ENCODE measurements around the gene PTPRU. TPM values are rescaled to one million over a fixed set of nuclear protein-coding genes. Genes with fewer than 3 reads are reported as not detected.
"Not testable (repeated sequence)": the region's sequence is repeated elsewhere in the genome, so short reads cannot be mapped to it uniquely, and the experiment has no call there.

Gene PTPRU
- total RNA-seq, 1 donor from 2014 or later: 19.0 TPM

GRCh38 chr1:29298246-29298645 lies 61.9 kb downstream of the PTPRU start:
- TF ChIP-seq, protein P1, sequence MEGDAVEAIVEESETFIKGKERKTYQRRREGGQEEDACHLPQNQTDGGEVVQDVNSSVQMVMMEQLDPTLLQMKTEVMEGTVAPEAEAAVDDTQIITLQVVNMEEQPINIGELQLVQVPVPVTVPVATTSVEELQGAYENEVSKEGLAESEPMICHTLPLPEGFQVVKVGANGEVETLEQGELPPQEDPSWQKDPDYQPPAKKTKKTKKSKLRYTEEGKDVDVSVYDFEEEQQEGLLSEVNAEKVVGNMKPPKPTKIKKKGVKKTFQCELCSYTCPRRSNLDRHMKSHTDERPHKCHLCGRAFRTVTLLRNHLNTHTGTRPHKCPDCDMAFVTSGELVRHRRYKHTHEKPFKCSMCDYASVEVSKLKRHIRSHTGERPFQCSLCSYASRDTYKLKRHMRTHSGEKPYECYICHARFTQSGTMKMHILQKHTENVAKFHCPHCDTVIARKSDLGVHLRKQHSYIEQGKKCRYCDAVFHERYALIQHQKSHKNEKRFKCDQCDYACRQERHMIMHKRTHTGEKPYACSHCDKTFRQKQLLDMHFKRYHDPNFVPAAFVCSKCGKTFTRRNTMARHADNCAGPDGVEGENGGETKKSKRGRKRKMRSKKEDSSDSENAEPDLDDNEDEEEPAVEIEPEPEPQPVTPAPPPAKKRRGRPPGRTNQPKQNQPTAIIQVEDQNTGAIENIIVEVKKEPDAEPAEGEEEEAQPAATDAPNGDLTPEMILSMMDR (IDR thresholded peaks at IDR 0.05; ENCODE audit: unreplicated experiment): no peak
- Mint-ChIP-seq H3K4me3 (ENCODE audit: unreplicated experiment) (no peak overlapping the region), H3K27ac (ENCODE audit: unreplicated experiment) (no peak overlapping the region), H3K9me3 (ENCODE audit: unreplicated experiment) (no peaks in the 10 kb centered on the region), H3K27me3 (ENCODE audit: unreplicated experiment) (peaks cover 4% of the 10 kb centered on the region), H3K36me3 (ENCODE audit: low read depth, unreplicated experiment) (peaks cover 7% of the 10 kb centered on the region), H3K4me1 (ENCODE audit: unreplicated experiment) (no peaks in the 10 kb centered on the region)
- DNase-seq (ENCODE audit: low spot score): no peak

DNA sequence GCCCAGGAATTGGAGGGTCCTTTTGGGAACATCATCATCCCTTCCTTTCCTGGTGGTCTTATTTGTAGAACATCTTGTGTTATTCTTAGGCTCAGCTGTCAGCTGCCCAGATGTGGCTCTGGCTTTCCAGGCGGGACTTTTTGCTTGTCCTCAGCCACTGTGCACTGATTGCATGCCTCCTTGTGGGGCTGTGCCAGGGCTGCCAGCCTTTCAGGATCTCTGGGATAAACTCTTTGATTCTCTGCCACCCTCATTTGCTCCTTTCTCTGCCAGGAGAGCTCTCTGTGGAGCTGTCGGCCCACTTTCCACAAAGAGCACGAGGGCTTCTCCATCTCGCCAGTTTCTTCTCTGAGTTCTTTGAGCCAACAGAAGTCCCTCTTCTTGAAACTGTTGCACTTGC lies 63.1 kb downstream of the PTPRU start:
- no peak for DNase-seq (ENCODE audit: low spot score)

DNA sequence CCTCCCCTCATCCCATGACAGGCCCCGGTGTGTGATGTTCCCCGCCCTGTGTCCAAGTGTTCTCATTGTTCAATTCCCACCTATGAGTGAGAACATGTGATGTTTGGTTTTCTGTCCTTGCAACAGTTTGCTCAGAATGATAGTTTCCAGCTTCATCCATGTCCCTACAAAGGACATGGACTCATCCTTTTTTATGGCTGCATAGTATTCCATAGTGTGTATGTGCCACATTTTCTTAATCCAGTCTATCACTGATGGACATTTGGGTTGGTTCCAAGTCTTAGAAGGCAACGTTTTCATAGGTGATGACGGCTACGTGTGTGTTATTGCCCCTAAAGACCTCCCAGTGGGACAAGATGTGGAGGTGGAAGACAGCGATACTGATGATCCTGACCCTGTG lies 65.4 kb downstream of the PTPRU start:
- not testable (repeated sequence) for DNase-seq (ENCODE audit: low spot score); H3K4me1 Mint-ChIP-seq (ENCODE audit: unreplicated experiment); H3K9me3 Mint-ChIP-seq (ENCODE audit: unreplicated experiment); H3K27ac Mint-ChIP-seq (ENCODE audit: unreplicated experiment); H3K27me3 Mint-ChIP-seq (ENCODE audit: unreplicated experiment); H3K4me3 Mint-ChIP-seq (ENCODE audit: unreplicated experiment)
- peaks cover 17% of the 10 kb centered on the region for H3K36me3 Mint-ChIP-seq (ENCODE audit: low read depth, unreplicated experiment)

More for the DNA sequence above, 63.1 kb downstream of the PTPRU start:
- Mint-ChIP-seq H3K9me3 (ENCODE audit: unreplicated experiment) (no peaks in the 10 kb centered on the region), H3K4me3 (ENCODE audit: unreplicated experiment) (no peak overlapping the region), H3K27ac (ENCODE audit: unreplicated experiment) (no peak overlapping the region), H3K27me3 (ENCODE audit: unreplicated experiment) (peaks cover 3% of the 10 kb centered on the region), H3K36me3 (ENCODE audit: low read depth, unreplicated experiment) (peaks cover 13% of the 10 kb centered on the region), H3K4me1 (ENCODE audit: unreplicated experiment) (no peaks in the 10 kb centered on the region)
- TF ChIP-seq, protein P1 (IDR thresholded peaks at IDR 0.05; ENCODE audit: unreplicated experiment): no peak

DNA sequence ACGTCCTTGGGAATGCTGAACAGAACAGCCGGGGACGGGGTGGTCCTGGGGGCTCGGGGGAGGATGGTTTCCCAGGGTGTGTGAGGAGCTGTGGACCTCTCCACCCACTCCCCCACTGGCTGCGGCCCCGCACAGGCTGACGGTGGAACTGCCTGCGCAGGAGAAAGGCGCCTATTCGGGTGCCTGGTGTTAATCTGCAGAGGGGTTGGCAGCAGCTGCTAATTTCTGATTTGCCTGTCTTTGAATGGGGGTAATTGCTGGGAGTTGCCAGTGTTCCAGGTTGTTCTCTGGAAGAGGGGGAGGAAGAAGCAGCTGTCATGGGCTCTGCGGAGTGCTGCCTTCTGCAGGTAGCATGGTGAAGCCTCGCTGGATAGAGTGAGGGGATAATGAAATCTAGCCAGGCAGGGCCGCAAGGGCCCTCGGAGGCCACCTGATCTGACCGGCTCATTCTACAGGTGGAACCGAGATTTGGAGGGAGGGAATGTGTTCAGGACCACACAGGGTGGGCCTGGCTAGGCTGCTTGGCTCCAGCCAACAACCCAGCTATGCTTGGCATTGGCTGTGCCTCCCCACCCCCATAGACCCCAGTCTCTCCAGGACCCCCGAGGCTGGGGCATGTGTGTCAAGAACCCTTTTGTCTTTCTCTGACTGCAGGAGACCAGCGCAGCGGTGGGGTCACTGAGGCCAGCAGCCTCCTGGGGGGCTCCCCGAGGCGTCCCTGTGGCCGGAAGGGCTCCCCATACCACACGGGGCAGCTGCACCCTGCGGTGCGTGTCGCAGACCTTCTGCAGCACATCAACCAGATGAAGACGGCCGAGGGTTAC lies 67.1 kb downstream of the PTPRU start:
- peaks cover 16% of the 10 kb centered on the region for H3K36me3 Mint-ChIP-seq (ENCODE audit: low read depth, unreplicated experiment)
- TF ChIP-seq, protein P1 (IDR thresholded peaks at IDR 0.05; ENCODE audit: unreplicated experiment): no peak
- no peaks in the 10 kb centered on the region for H3K4me1 Mint-ChIP-seq (ENCODE audit: unreplicated experiment)
- DNase-seq (ENCODE audit: low spot score): no peak
- H3K27ac Mint-ChIP-seq (ENCODE audit: unreplicated experiment): no peak overlapping the region
- H3K4me3 Mint-ChIP-seq (ENCODE audit: unreplicated experiment): no peak overlapping the region
- H3K9me3 Mint-ChIP-seq (ENCODE audit: unreplicated experiment): no peaks in the 10 kb centered on the region
- peaks cover 2% of the 10 kb centered on the region for H3K27me3 Mint-ChIP-seq (ENCODE audit: unreplicated experiment)

DNA sequence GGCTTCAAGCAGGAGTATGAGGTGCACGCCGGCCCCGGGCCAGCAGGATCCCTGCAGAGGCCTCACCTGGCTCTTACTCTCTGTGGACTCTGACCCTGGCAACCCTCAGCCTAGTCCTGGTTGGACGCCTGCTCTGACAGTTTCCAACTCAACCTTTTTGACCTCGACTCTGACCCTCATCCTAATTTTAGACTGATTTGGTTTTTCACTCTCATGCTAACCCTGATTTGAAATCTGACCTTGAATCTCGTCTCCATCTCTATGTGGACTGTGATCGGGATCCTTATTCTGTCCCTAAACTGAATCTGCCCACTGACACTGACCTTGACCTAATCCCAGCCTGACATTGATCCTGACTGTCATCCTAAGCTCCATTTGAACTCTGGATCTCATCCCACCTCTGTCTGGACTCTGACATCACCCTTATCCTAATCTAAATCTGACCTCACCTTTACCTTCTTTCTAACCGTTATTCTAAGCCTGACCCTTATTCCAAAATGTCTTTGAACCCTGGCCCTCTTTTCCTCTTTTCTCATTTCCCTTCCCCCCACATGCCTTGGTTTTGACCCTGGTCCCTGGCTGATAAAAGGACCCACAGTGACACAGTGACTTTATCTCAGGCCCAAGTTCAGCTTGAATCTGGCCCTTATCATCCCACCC lies 67.8 kb downstream of the PTPRU start:
- no peak for DNase-seq (ENCODE audit: low spot score)
- H3K27me3 Mint-ChIP-seq (ENCODE audit: unreplicated experiment): peaks cover 4% of the 10 kb centered on the region
- no peak overlapping the region for H3K27ac Mint-ChIP-seq (ENCODE audit: unreplicated experiment)
- H3K4me3 Mint-ChIP-seq (ENCODE audit: unreplicated experiment): no peak overlapping the region
- peaks cover 16% of the 10 kb centered on the region for H3K36me3 Mint-ChIP-seq (ENCODE audit: low read depth, unreplicated experiment)
- TF ChIP-seq, protein P1 (IDR thresholded peaks at IDR 0.05; ENCODE audit: unreplicated experiment): no peak
- no peaks in the 10 kb centered on the region for H3K4me1 Mint-ChIP-seq (ENCODE audit: unreplicated experiment)
- no peaks in the 10 kb centered on the region for H3K9me3 Mint-ChIP-seq (ENCODE audit: unreplicated experiment)

Data from endothelial cell (in vitro differentiated cells).